ENCODE data around the gene CROCC.
"Not testable (repeated sequence)": the region's sequence is repeated elsewhere in the genome, so short reads cannot be mapped to it uniquely, and the experiment has no call there.

- not testable (repeated sequence) for TF ChIP-seq ZFP3, ZC3H10 (CRISPR knock-in tag; IDR thresholded peaks at IDR 0.05)
Measured at GRCh38 chr1:16892978-16893525, 28.7 kb upstream of the CROCC start.

All from SK-N-SH treated with all-trans-retinoic acid at 6 μM for 48 hours (cell line).